SK-N-SH (cell line): ENCODE measurements around the gene TMEM92.

Source experiments
- CTCF ChIP-seq: fragments of 200-600 bp; sonication (generic); IDR thresholded peaks from 2 replicates; pipeline ENCODE4 v1.6.1; 2017; ENCODE audit warnings: antibody characterized with exemption, mild to moderate bottlenecking, moderate library complexity
- EZH2phosphoT487 ChIP-seq: fragments of 200-600 bp; sonication (generic); IDR thresholded peaks from 2 replicates; pipeline ENCODE4 v1.6.1; 2017; ENCODE audit warnings: low read depth, mixed run types, mild to moderate bottlenecking, antibody characterized with exemption, moderate library complexity, borderline replicate concordance
- FOSL2 ChIP-seq: IDR thresholded peaks from 2 replicates; pipeline ENCODE4 v1.4.0; 2012; ENCODE audit warnings: low read depth, mild to moderate bottlenecking, moderate library complexity, borderline replicate concordance
- FOXM1 ChIP-seq: IDR thresholded peaks from 2 replicates; pipeline ENCODE4 v1.4.0; 2012; ENCODE audit warnings: low read depth, mild to moderate bottlenecking
- YY1 ChIP-seq: IDR thresholded peaks from 2 replicates; pipeline ENCODE4 v1.4.0; 2012; ENCODE audit warnings: low read depth, mild to moderate bottlenecking
- TF ChIP-seq, protein P1 (sequence below): fragments of 150-350 bp; IDR thresholded peaks from 2 replicates; pipeline ENCODE4 v1.6.1; 2017; ENCODE audit warnings: antibody characterized with exemption, low read length, low read depth, borderline replicate concordance
- TF ChIP-seq, protein P2 (sequence below): IDR thresholded peaks from 2 replicates; pipeline ENCODE4 v1.6.1; 2012; ENCODE audit warnings: mild to moderate bottlenecking, low read depth, low read length, moderate library complexity

DNA sequence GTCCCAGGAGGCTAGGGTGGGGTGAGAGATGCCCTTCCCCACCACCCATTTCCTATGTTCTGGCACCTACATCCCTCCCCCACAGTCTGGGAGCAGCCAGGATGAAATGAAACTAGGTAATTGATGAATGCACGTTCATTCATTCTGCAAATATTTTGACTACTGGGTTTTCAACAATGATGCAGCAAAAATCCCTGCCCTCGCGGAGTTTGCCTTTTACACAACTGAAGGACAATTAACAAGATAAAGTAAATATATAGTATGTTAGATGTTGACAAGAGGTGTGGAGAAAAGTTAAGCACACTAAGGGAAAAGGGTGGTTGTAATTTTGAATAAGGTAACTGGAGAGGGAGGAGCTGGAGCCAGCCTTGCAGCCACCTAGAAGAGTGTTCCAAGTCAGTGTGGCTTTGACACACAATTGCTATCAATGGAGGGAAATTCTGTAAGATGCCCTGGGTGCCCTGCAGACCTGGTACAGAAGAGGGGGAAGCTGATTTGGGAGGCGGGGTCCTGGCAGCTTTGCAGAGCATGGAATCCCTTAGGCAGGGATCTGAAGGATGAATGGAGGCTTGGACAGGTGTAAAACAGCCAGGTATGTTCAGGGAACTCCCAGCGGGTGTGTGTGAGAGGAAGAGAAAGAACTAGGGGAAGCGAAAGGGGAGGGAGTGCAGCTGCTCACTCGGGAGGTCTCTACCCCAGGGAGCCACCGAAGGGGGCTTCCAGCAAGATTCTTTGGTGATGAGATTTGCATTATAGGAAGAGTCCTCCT lies 2.5 kb downstream of the TMEM92 start:
- no peak for TF ChIP-seq EZH2phosphoT487
- no peak for TF ChIP-seq CTCF
- TF ChIP-seq, protein P1, sequence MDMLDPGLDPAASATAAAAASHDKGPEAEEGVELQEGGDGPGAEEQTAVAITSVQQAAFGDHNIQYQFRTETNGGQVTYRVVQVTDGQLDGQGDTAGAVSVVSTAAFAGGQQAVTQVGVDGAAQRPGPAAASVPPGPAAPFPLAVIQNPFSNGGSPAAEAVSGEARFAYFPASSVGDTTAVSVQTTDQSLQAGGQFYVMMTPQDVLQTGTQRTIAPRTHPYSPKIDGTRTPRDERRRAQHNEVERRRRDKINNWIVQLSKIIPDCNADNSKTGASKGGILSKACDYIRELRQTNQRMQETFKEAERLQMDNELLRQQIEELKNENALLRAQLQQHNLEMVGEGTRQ, result no peak
- TF ChIP-seq FOXM1, result no peak
- TF ChIP-seq, protein P2, sequence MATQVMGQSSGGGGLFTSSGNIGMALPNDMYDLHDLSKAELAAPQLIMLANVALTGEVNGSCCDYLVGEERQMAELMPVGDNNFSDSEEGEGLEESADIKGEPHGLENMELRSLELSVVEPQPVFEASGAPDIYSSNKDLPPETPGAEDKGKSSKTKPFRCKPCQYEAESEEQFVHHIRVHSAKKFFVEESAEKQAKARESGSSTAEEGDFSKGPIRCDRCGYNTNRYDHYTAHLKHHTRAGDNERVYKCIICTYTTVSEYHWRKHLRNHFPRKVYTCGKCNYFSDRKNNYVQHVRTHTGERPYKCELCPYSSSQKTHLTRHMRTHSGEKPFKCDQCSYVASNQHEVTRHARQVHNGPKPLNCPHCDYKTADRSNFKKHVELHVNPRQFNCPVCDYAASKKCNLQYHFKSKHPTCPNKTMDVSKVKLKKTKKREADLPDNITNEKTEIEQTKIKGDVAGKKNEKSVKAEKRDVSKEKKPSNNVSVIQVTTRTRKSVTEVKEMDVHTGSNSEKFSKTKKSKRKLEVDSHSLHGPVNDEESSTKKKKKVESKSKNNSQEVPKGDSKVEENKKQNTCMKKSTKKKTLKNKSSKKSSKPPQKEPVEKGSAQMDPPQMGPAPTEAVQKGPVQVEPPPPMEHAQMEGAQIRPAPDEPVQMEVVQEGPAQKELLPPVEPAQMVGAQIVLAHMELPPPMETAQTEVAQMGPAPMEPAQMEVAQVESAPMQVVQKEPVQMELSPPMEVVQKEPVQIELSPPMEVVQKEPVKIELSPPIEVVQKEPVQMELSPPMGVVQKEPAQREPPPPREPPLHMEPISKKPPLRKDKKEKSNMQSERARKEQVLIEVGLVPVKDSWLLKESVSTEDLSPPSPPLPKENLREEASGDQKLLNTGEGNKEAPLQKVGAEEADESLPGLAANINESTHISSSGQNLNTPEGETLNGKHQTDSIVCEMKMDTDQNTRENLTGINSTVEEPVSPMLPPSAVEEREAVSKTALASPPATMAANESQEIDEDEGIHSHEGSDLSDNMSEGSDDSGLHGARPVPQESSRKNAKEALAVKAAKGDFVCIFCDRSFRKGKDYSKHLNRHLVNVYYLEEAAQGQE, result no peak
- no peak for TF ChIP-seq FOSL2
- no peak for TF ChIP-seq YY1
